NCI-H2029 (cell line): ENCODE results near the gene DUSP3.
A peak's percentile ranks its signal among the peaks of the same experiment; 100 is the strongest.

Experiments
- DNase-seq: peaks from one replicate; lab custom pipeline; 2025; lab: John Stamatoyannopoulos, UW

The DUSP3 gene

GRCh38 chr17:43768382-43768781 lies 10.4 kb downstream of the DUSP3 start:
- no peak for DNase-seq

GRCh38 chr17:43767713-43768059 lies 11.1 kb downstream of the DUSP3 start:
- DNase-seq = no peak

GRCh38 chr17:43767053-43767712 lies 11.6 kb downstream of the DUSP3 start:
- no peak for DNase-seq

- no peak for DNase-seq
Measured at GRCh38 chr17:43766413-43767052, 12.2 kb downstream of the DUSP3 start.

- DNase-seq = peak; percentile 58
Measured at GRCh38 chr17:43760254-43760852, 18.4 kb downstream of the DUSP3 start.

- DNase-seq = no peak
Measured at GRCh38 chr17:43759836-43760235, 18.9 kb downstream of the DUSP3 start.

- DNase-seq = no peak
Measured at GRCh38 chr17:43758497-43759174, 20.1 kb downstream of the DUSP3 start, which contains the start of gene SOST. Gene SOST (minus strand): TSS chr17:43758791. CDS start chr17:43758741, 50 bp downstream.

GRCh38 chr17:43758086-43758485 lies 20.7 kb downstream of the DUSP3 start:
- DNase-seq = no peak

GRCh38 chr17:43757171-43757660 lies 21.6 kb downstream of the DUSP3 start:
- no peak for DNase-seq

- no peak for DNase-seq
Measured at GRCh38 chr17:43756201-43756600, 22.6 kb downstream of the DUSP3 start.

GRCh38 chr17:43755389-43755875 lies 23.3 kb downstream of the DUSP3 start:
- no peak for DNase-seq

- no peak for DNase-seq
Measured at GRCh38 chr17:43754947-43755346, 23.8 kb downstream of the DUSP3 start.

- no peak for DNase-seq
Measured at GRCh38 chr17:43753493-43754129, 25.2 kb downstream of the DUSP3 start.

- DNase-seq = no peak
Measured at GRCh38 chr17:43750153-43750552, 28.6 kb downstream of the DUSP3 start.

- DNase-seq = no peak
Measured at GRCh38 chr17:43745541-43745940, 33.2 kb downstream of the DUSP3 start.

- no peak for DNase-seq
Measured at GRCh38 chr17:43741636-43742035, 37.1 kb downstream of the DUSP3 start.

- DNase-seq = no peak
Measured at GRCh38 chr17:43740541-43740940, 38.2 kb downstream of the DUSP3 start.

- no peak for DNase-seq
Measured at GRCh38 chr17:43737722-43738121, 41.1 kb downstream of the DUSP3 start.

GRCh38 chr17:43736389-43736788 lies 42.4 kb downstream of the DUSP3 start:
- DNase-seq = no peak

GRCh38 chr17:43734376-43734775 lies 44.4 kb downstream of the DUSP3 start:
- no peak for DNase-seq

- DNase-seq = no peak
Measured at GRCh38 chr17:43733956-43734355, 44.8 kb downstream of the DUSP3 start.

- DNase-seq = no peak
Measured at GRCh38 chr17:43732958-43733357, 45.8 kb downstream of the DUSP3 start.
